Upper lobe of left lung (tissue), 6 donors: ENCODE measurements around the gene SMC1B. TPM values are rescaled to one million over a fixed set of nuclear protein-coding genes. Genes with fewer than 3 reads are reported as not detected.

ENCODE experiments used
- ATAC-seq, 2 donors: fragments of 200-7000 bp; cut with Tn5 transposase; one replicate each; pipeline ENCODE4 v1.9.1; 2022; ENCODE audit warnings: mild to moderate bottlenecking in 2 of 2, moderate library complexity in 2 of 2; ENCODE audit not compliant: low FRiP score in 2 of 2
- DNase-seq, 2 donors: peaks; one replicate each; pipeline ENCODE4 v3.0.0-alpha.2; 2019 to 2020
- H3K27ac ChIP-seq, 4 donors: fragments of 200-600 bp; sonication (generic); one replicate each; pipeline ENCODE4 v1.5.1; 2016 to 2019
- H3K27me3 ChIP-seq, 4 donors: fragments of 200-600 bp; sonication (generic); one replicate each; pipeline ENCODE4 v1.5.1; 2017 to 2019
- H3K36me3 ChIP-seq, 4 donors: fragments of 200-600 bp; sonication (generic); one replicate each; pipeline ENCODE4 v1.5.1; 2016 to 2019
- H3K4me1 ChIP-seq, 4 donors: fragments of 200-600 bp; sonication (generic); one replicate each; pipeline ENCODE4 v1.5.1; 2018 to 2019
- H3K4me3 ChIP-seq, 4 donors: fragments of 200-600 bp; sonication (generic); one replicate each; pipeline ENCODE4 v1.5.1; 2017 to 2019; ENCODE audit warnings: mild to moderate bottlenecking in 2 of 4, moderate library complexity in 1 of 4
- H3K9me3 ChIP-seq, 4 donors: fragments of 200-600 bp; sonication (generic); one replicate each; pipeline ENCODE4 v1.5.1; 2018 to 2019
- CTCF ChIP-seq, 6 experiments: fragments of 450-650 bp in 4 of 6; fragments of 200-600 bp in 2 of 6; sonication (generic) in 2 of 6; IDR thresholded peaks; one replicate each; pipeline ENCODE4 v1.5.1; 2016 to 2019; ENCODE audit warnings: antibody characterized with exemption in 6 of 6
- EP300 ChIP-seq, 4 donors: sonication (generic); formaldehyde crosslinking; IDR thresholded peaks; one replicate each; pipeline ENCODE4 v1.5.1; 2017; ENCODE audit warnings: antibody characterized with exemption in 4 of 4, control low read depth in 2 of 4
- POLR2A ChIP-seq, 4 donors: fragments of 450-650 bp; IDR thresholded peaks; one replicate each; pipeline ENCODE4 v1.5.1; 2016 to 2017; ENCODE audit warnings: antibody characterized with exemption in 4 of 4, mild to moderate bottlenecking in 2 of 4
- POLR2AphosphoS5 ChIP-seq, 2 donors: sonication (generic); formaldehyde crosslinking; IDR thresholded peaks; one replicate each; pipeline ENCODE4 v1.5.1; 2017; ENCODE audit warnings: antibody characterized with exemption in 2 of 2
- WGBS, 2 donors: methylation state at CpG; one replicate each; pipeline ENCODE4 v1.1.5; 2017 to 2018; 5-methylcytosine and 5-hydroxymethylcytosine counted together
- total RNA-seq, 6 donors: library from RNA; depleted of rRNA in 4 of 6; stranded (reverse); fragments of >200 nt in 4 of 6; gene quantifications; one replicate each; pipeline versions ENCODE4 v1.1.0 to v1.2.1, GENCODE V29; 2016 to 2021
- donor health status: DM: no; HTN: no; CAD: no; lungs with moderate emphysema.
- donor health status: DM: no; HTN: yes; CAD: no; lungs with severe emphysema.

The SMC1B gene
- total RNA-seq, 6 donors from 2014 or later = not detected

- WGBS, 2 donors = 83 to 85% methylated on average over 29 of the region's 29 CpGs
- H3K4me1 ChIP-seq = peaks cover 11 to 16% (median 13%) of the 10 kb centered on the region in 4 donors
- H3K27me3 ChIP-seq = no peaks in the 10 kb centered on the region
- no peak for ATAC-seq
- TF ChIP-seq POLR2AphosphoS5 (IDR thresholded peaks at IDR 0.05) = no peak
- no peak for TF ChIP-seq POLR2A (IDR thresholded peaks at IDR 0.05)
- TF ChIP-seq EP300 (IDR thresholded peaks at IDR 0.05) = no peak
- no peak for TF ChIP-seq CTCF (IDR thresholded peaks at IDR 0.05)
- H3K36me3 ChIP-seq = peaks cover 0 to 64% (median 36%) of the 10 kb centered on the region in 4 donors
- H3K27ac ChIP-seq = peak overlapping the region in 2 of 4 donors; percentile 40 to 55
- H3K4me3 ChIP-seq = no peak overlapping the region
- no peak for DNase-seq
- H3K9me3 ChIP-seq = no peaks in the 10 kb centered on the region
Measured at GRCh38 chr22:45335854-45336522, 77.4 kb downstream of the SMC1B start.

- H3K27me3 ChIP-seq = no peaks in the 10 kb centered on the region
- TF ChIP-seq EP300 (IDR thresholded peaks at IDR 0.05) (no peak), CTCF (IDR thresholded peaks at IDR 0.05) (peak in 1 of 6 experiments; percentile 18)
- H3K27ac ChIP-seq = no peak overlapping the region
- DNase-seq = no peak
- no peaks in the 10 kb centered on the region for H3K9me3 ChIP-seq
- H3K36me3 ChIP-seq = peaks cover 0 to 65% (median 38%) of the 10 kb centered on the region in 4 donors
- peaks cover 11 to 16% (median 13%) of the 10 kb centered on the region in 4 donors for H3K4me1 ChIP-seq
- no peak for ATAC-seq
- 86 to 88% methylated on average over 25 to 26 of the region's 26 CpGs for WGBS, 2 donors
- no peak overlapping the region for H3K4me3 ChIP-seq
Measured at GRCh38 chr22:45335021-45335818, 78.2 kb downstream of the SMC1B start.

- 82 to 92% methylated on average over 9 of the region's 9 CpGs for WGBS, 2 donors
- Histone ChIP-seq H3K36me3 (peaks cover 0 to 61% (median 32%) of the 10 kb centered on the region in 4 donors), H3K27ac (no peak overlapping the region), H3K4me3 (no peak overlapping the region), H3K4me1 (peaks cover 11 to 16% (median 13%) of the 10 kb centered on the region in 4 donors), H3K9me3 (no peaks in the 10 kb centered on the region), H3K27me3 (no peaks in the 10 kb centered on the region)
- ATAC-seq (no peak), DNase-seq (no peak)
- no peak for TF ChIP-seq EP300 (IDR thresholded peaks at IDR 0.05)
Measured at GRCh38 chr22:45334528-45334927, 78.9 kb downstream of the SMC1B start.

GRCh38 chr22:45334068-45334467 is 79.3 kb downstream of the SMC1B start:
- Histone ChIP-seq H3K4me3 (no peak overlapping the region), H3K36me3 (peaks cover 0 to 60% (median 30%) of the 10 kb centered on the region in 4 donors), H3K27me3 (no peaks in the 10 kb centered on the region), H3K9me3 (no peaks in the 10 kb centered on the region), H3K4me1 (peaks cover 13 to 16% (median 13%) of the 10 kb centered on the region in 4 donors), H3K27ac (no peak overlapping the region)
- no peak for DNase-seq
- 53 to 57% methylated on average over 5 of the region's 5 CpGs for WGBS, 2 donors
- TF ChIP-seq POLR2A (IDR thresholded peaks at IDR 0.05) (no peak), EP300 (IDR thresholded peaks at IDR 0.05) (no peak), POLR2AphosphoS5 (IDR thresholded peaks at IDR 0.05) (no peak), CTCF (IDR thresholded peaks at IDR 0.05) (no peak)
- ATAC-seq = no peak

GRCh38 chr22:45332001-45332400 is 81.4 kb downstream of the SMC1B start:
- no peak overlapping the region for H3K4me3 ChIP-seq
- no peak overlapping the region for H3K27ac ChIP-seq
- ATAC-seq = no peak
- TF ChIP-seq CTCF (IDR thresholded peaks at IDR 0.05) (no peak), EP300 (IDR thresholded peaks at IDR 0.05) (no peak), POLR2A (IDR thresholded peaks at IDR 0.05) (no peak), POLR2AphosphoS5 (IDR thresholded peaks at IDR 0.05) (no peak)
- WGBS, 2 donors = 98% methylated on average over 3 to 7 of the region's 7 CpGs
- H3K9me3 ChIP-seq = no peaks in the 10 kb centered on the region
- peaks cover 6 to 12% (median 9%) of the 10 kb centered on the region in 4 donors for H3K4me1 ChIP-seq
- H3K36me3 ChIP-seq = peaks cover 0 to 62% (median 30%) of the 10 kb centered on the region in 4 donors
- no peak for DNase-seq
- no peaks in the 10 kb centered on the region for H3K27me3 ChIP-seq
